ACC112 (cell line): ENCODE results near the gene ZBTB47.

Source experiments
- H2AFZ ChIP-seq: fragments of 200-600 bp; sonication (generic); one replicate; pipeline ENCODE4 v1.6.0; 2017; ENCODE audit warnings: antibody characterized with exemption, low read length; ENCODE audit not compliant: unreplicated experiment
- H3K27ac ChIP-seq: fragments of 200-600 bp; sonication (generic); 2 replicates; pipeline ENCODE4 v1.5.1; 2014; ENCODE audit warnings: low read depth, mild to moderate bottlenecking, antibody characterized with exemption, low read length, moderate library complexity
- H3K27me3 ChIP-seq: fragments of 200-600 bp; sonication (generic); 2 replicates; pipeline ENCODE4 v1.6.1; 2014; ENCODE audit warnings: mild to moderate bottlenecking, antibody characterized with exemption, low read length, moderate library complexity, mixed read lengths; ENCODE audit not compliant: insufficient read depth
- H3K36me3 ChIP-seq: fragments of 200-600 bp; sonication (generic); 2 replicates; pipeline ENCODE4 v1.6.1; 2016; ENCODE audit warnings: mild to moderate bottlenecking, antibody characterized with exemption, low read length, moderate library complexity, mixed read lengths; ENCODE audit not compliant: insufficient read depth
- H3K4me1 ChIP-seq: fragments of 200-600 bp; sonication (generic); one replicate; pipeline ENCODE4 v1.6.1; 2016; ENCODE audit warnings: low read length, mixed read lengths; ENCODE audit not compliant: insufficient read depth, unreplicated experiment, control insufficient read depth
- H3K4me3 ChIP-seq: fragments of 200-600 bp; sonication (generic); 2 replicates; pipeline ENCODE4 v1.5.1; 2014; ENCODE audit warnings: mild to moderate bottlenecking, low read depth, low read length
- H3K79me2 ChIP-seq: fragments of 200-600 bp; sonication (generic); one replicate; pipeline ENCODE4 v1.6.0; 2016; ENCODE audit warnings: low read length; ENCODE audit not compliant: control insufficient read depth, unreplicated experiment, insufficient read depth

Gene ZBTB47

GRCh38 chr3:42673082-42673481, 19.6 kb downstream of the ZBTB47 start:
- H3K27me3 ChIP-seq: no peaks in the 10 kb centered on the region; the same call in 1 of the 2 replicates
- no peak overlapping the region for H3K4me3 ChIP-seq
- no peaks in the 10 kb centered on the region for H3K36me3 ChIP-seq
- H2AFZ ChIP-seq: no peak overlapping the region
- no peaks in the 10 kb centered on the region for H3K79me2 ChIP-seq
- H3K27ac ChIP-seq: no peak overlapping the region
- no peaks in the 10 kb centered on the region for H3K4me1 ChIP-seq

- H3K27me3 ChIP-seq: no peaks in the 10 kb centered on the region
- no peak overlapping the region for H2AFZ ChIP-seq
- no peak overlapping the region for H3K4me3 ChIP-seq
- H3K27ac ChIP-seq: no peak overlapping the region
- no peaks in the 10 kb centered on the region for H3K36me3 ChIP-seq
- H3K4me1 ChIP-seq: no peaks in the 10 kb centered on the region
- H3K79me2 ChIP-seq: no peaks in the 10 kb centered on the region
These were observed 20.6 kb downstream of the ZBTB47 start for GRCh38 chr3:42674146-42674545.

- Histone ChIP-seq H3K27ac (no peak overlapping the region), H2AFZ (no peak overlapping the region), H3K27me3 (no peaks in the 10 kb centered on the region), H3K79me2 (no peaks in the 10 kb centered on the region), H3K4me3 (no peak overlapping the region), H3K4me1 (peaks cover 6% of the 10 kb centered on the region), H3K36me3 (no peaks in the 10 kb centered on the region)
These were observed 22.4 kb downstream of the ZBTB47 start for GRCh38 chr3:42675909-42676308.

GRCh38 chr3:42678447-42678846, 24.9 kb downstream of the ZBTB47 start:
- Histone ChIP-seq H2AFZ (no peak overlapping the region), H3K79me2 (no peaks in the 10 kb centered on the region), H3K27me3 (no peaks in the 10 kb centered on the region), H3K27ac (no peak overlapping the region), H3K4me3 (no peak overlapping the region), H3K4me1 (peaks cover 8% of the 10 kb centered on the region), H3K36me3 (no peaks in the 10 kb centered on the region)

- no peak overlapping the region for H3K27ac ChIP-seq
These were observed 26.8 kb downstream of the ZBTB47 start for GRCh38 chr3:42680271-42680670.

GRCh38 chr3:42680806-42681205, 27.3 kb downstream of the ZBTB47 start:
- no peaks in the 10 kb centered on the region for H3K79me2 ChIP-seq

More at GRCh38 chr3:42680271-42680670, 26.8 kb downstream of the ZBTB47 start:
- no peak overlapping the region for H2AFZ ChIP-seq
- peaks cover 5% of the 10 kb centered on the region; the same call in 1 of the 2 replicates for H3K27me3 ChIP-seq
- H3K36me3 ChIP-seq: no peaks in the 10 kb centered on the region
- H3K4me1 ChIP-seq: peaks cover 17% of the 10 kb centered on the region
- no peaks in the 10 kb centered on the region for H3K79me2 ChIP-seq
- no peak overlapping the region for H3K4me3 ChIP-seq

GRCh38 chr3:42681361-42682038, 28.0 kb downstream of the ZBTB47 start:
- Histone ChIP-seq H3K4me1 (peaks cover 17% of the 10 kb centered on the region), H3K27me3 (peaks cover 17% of the 10 kb centered on the region)

More at GRCh38 chr3:42680806-42681205, 27.3 kb downstream of the ZBTB47 start:
- Histone ChIP-seq H3K27ac (no peak overlapping the region), H3K4me3 (no peak overlapping the region), H2AFZ (no peak overlapping the region), H3K27me3 (peaks cover 10% of the 10 kb centered on the region), H3K36me3 (no peaks in the 10 kb centered on the region), H3K4me1 (peaks cover 17% of the 10 kb centered on the region)

GRCh38 chr3:42682301-42683070, 29.0 kb downstream of the ZBTB47 start:
- no peaks in the 10 kb centered on the region for H3K79me2 ChIP-seq
- no peak overlapping the region for H3K4me3 ChIP-seq
- no peaks in the 10 kb centered on the region for H3K36me3 ChIP-seq
- peaks cover 17% of the 10 kb centered on the region for H3K4me1 ChIP-seq
- no peak overlapping the region for H3K27ac ChIP-seq
- peaks cover 23% of the 10 kb centered on the region for H3K27me3 ChIP-seq
- H2AFZ ChIP-seq: no peak overlapping the region

More at GRCh38 chr3:42681361-42682038, 28.0 kb downstream of the ZBTB47 start:
- H3K4me3 ChIP-seq: no peak overlapping the region
- no peak overlapping the region for H3K27ac ChIP-seq
- no peaks in the 10 kb centered on the region for H3K36me3 ChIP-seq
- no peak overlapping the region for H2AFZ ChIP-seq
- H3K79me2 ChIP-seq: no peaks in the 10 kb centered on the region

- no peaks in the 10 kb centered on the region for H3K36me3 ChIP-seq
- no peak overlapping the region for H3K4me3 ChIP-seq
- H3K27me3 ChIP-seq: peaks cover 23% of the 10 kb centered on the region
- no peaks in the 10 kb centered on the region for H3K79me2 ChIP-seq
- H2AFZ ChIP-seq: no peak overlapping the region
- H3K4me1 ChIP-seq: peaks cover 17% of the 10 kb centered on the region
- H3K27ac ChIP-seq: no peak overlapping the region
These were observed 30.5 kb downstream of the ZBTB47 start for GRCh38 chr3:42683875-42684598.

GRCh38 chr3:42684632-42685362, 31.3 kb downstream of the ZBTB47 start:
- Histone ChIP-seq H2AFZ (no peak overlapping the region), H3K4me1 (peaks cover 17% of the 10 kb centered on the region), H3K27ac (no peak overlapping the region), H3K36me3 (no peaks in the 10 kb centered on the region), H3K4me3 (no peak overlapping the region), H3K27me3 (peaks cover 23% of the 10 kb centered on the region), H3K79me2 (no peaks in the 10 kb centered on the region)
